ENCODE measurements around the gene COL6A2.

Gene COL6A2

GRCh38 chr21:46114963-46115362, 17.1 kb downstream of the COL6A2 start:
- no peak for DNase-seq (ENCODE audit: low read depth)

DNA sequence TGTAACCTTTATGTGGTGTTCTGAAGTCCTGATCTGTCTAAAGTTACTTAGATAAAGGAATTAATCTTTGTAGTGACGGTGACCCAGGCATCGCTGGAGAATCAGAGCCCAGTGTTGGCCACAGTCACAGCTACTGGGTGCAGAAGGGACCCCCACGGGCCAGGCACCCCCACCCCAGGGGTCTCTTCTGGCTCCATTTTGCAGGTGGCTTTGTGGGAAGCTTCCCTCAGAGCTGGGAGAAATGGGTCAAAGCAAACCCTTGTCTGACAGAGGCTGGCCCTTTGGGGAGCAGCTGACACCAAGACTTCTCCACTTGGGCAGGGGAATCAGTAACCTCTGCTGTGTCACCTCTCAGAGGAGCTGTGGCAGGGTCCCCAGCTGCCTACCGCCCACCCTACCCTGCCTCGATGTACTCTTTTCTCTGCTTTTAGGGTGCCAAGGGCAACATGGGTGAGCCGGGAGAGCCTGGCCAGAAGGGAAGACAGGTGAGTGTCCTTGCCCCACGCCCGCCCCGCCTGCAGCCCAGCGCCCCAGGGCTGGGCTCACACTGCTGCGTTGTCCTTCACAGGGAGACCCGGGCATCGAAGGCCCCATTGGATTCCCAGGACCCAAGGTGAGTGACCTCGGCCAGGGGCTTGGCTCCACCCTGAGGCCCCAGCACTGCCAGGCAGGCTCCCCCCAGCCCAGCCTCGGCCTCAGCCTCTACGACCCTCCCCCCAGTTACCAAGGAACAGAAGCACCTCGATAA, 17.7 kb downstream of the COL6A2 start:
- no peak for DNase-seq (ENCODE audit: low read depth)

DNA sequence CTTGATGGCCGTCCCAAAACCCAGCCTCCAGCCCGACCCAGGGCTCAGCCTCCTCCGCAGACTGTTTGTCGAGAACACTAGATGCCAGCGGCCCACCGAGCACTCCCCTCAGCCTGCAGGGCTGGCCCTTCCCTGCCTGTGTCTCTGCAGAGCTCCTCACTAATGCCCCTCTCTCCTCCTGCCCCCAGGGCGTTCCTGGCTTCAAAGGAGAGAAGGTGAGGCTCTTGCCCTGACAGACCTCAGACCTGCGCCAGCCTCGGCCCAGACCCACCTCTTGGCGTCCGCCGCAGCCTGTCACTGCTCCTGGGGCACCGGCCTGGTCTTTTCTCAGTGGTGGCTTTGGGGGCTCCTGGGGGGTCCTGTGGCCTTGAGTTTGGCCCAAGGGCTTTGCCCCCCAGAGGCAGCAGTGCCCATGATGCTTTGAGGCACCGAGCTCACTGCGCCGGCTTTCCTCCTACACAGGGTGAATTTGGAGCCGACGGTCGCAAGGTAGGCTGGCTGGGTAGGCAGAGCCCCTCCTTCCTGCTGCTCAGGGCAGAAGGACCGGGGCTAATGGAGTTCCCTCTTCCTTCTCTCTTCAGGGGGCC, 18.4 kb downstream of the COL6A2 start:
- no peak for DNase-seq (ENCODE audit: low read depth)

GRCh38 chr21:46116776-46117585, 19.1 kb downstream of the COL6A2 start:
- no peak for DNase-seq (ENCODE audit: low read depth)

- no peak for DNase-seq (ENCODE audit: low read depth)
Measured at GRCh38 chr21:46117586-46118315, 19.8 kb downstream of the COL6A2 start.

- DNase-seq (ENCODE audit: low read depth), result no peak
Measured at GRCh38 chr21:46118316-46119143, 20.6 kb downstream of the COL6A2 start.

GRCh38 chr21:46119144-46119636, 21.3 kb downstream of the COL6A2 start:
- DNase-seq (ENCODE audit: low read depth), result no peak

DNA sequence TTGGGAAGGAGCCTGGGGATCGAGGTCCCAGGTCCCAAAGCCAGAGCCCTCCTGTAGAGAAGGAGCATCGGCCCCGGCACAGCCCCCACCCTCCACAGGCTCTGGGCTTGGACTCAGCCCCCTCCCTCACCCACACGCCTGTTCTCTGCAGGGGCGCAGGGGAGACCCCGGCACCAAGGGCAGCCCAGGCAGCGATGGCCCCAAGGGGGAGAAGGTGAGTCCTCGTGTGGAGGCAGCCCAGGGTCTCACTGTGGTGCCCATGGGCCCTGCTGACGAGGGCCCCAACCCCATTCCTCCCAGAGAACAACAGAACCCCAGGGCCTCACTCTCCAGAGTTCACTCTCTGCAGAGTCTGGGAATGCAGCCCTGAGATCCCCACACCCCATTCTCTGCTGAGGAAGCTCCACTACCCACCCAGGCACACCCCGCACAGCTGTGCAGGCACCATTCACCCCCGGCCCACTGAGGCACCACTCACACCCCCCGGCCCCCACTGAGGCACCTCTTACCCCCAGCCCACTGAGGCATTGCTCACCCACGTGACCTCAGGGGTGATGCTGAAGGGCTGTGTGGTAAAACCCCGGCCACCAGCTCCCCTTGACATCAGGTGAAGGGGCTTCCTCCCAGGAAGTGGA, 21.8 kb downstream of the COL6A2 start:
- no peak for DNase-seq (ENCODE audit: low read depth)

DNA sequence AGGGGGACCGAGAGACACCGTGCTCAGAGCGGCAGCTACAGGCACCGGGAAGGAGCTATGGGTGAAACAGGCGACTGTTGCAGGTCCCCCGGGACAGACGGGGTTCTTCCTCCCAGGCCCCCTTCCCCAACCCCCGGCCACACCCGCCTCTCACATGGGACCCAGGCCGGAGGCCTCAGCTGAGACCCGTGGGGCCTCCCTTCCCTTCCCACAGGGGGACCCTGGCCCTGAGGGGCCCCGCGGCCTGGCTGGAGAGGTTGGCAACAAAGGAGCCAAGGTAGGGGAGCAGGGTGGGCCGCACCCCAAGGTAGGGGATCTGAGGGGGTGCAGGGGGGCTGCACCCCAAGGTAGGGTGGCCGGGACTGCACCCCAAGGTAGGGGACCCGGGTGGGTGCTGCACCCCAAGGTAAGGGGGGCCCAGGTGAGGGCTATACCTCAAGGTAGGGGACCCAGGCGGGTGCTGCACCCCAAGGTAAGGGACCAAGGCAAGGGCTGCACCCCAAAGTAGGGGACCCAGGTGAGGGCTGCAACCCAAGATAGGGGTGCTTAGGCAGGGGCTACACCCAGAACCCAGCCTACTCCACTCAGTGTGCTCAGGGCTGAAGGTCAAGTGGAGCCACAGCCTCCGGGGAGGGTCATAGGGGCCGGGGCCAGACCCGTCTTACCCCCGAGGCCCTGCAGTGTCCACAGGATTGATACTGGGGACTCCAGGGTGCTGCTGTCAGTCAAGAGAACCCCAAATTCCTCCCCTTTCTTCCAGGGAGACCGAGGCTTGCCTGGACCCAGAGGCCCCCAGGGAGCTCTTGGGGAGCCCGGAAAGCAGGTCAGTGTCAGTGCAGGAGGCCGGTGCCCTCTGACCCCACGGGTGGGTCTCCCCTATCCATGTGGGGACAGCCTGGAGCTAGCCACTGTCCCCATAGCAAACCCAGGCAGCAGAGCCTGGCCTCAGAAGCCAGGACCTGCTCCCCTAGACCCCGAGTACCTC, 22.7 kb downstream of the COL6A2 start:
- DNase-seq (ENCODE audit: low read depth), result no peak

DNA sequence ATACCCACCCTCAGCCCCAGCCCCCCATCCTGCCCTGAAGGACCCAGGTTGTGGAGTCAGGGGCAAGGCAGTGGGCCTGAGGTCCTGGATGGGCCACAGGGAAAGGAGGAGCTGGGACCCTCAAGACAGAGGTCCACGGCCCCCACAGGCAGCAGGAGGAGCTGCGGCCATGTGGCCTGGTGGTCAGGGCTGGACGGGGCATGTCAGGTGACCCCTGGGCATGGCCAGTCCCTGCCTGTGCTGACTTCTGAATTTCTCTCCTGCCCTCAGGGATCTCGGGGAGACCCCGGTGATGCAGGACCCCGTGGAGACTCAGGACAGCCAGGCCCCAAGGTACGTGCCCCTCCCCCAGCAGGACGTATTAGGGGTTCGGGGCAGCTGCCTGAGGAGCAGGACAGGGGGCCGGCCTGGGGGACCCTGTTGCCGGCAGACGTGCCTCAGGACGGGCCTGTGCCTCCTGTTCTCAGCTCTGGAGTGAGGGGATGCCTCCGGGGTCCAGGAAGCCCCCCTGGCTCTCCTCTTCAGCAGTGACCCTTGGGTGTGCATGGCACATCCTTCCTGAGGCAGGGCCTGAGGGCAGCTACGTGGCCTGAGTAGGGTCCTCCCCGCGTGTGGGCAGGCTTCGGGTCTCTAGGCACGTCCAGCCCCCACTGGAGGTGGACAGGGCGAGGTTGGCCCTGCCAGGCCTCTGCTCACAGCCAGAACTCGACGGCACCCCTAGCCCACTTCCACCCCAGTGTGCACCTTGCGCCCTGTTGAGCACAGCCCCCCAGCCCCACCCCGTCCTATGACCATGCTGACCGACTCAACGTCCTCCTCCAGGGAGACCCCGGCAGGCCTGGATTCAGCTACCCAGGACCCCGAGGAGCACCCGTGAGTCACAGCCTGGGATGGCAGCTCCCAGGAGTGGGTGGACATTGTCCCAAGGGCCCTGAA, 23.6 kb downstream of the COL6A2 start:
- DNase-seq (ENCODE audit: low read depth), result no peak

GRCh38 chr21:46122237-46122671, 24.3 kb downstream of the COL6A2 start:
- DNase-seq (ENCODE audit: low read depth), result no peak

DNA sequence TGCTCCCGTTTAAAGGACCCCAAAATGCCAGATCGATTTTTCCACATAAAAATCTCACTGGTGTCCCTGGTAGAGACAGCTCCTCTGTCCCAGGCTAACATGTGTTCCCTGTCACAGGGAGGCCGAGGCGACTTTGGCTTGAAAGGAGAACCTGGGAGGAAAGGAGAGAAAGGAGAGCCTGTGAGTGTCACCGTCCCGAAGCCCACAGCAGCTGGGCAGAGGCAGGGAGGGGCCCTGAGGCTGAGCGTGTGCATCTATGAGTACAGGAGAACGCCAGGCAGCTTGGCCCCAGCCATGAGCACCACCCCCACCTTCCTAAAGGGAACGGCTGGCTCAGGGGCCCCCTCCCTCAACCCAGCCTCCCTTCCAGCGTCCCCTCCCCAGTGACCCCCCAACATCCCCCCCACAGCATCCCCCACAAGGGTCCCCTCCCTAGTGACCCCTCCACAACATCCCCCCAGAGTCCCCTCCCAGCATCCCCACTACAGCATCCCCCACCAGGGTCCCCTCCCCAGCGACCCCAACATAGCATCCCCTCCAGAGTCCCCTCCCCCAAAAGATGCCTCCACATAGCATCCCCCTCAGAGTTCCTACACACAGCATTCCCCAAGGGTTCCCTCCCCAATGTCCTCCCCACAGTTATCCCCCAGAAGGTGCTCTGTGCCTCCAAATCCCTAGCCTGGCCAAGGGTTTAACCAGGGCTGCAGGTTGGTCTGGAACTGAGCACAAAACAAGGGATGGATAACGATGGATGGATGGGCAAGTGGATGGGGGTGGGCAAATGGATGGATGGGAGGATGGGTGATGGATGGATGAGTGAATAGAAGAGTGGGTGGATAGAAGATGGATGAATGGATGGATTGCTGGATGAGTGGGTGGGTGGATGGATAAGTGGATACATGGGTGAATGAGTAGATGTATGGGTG, 25.1 kb downstream of the COL6A2 start:
- no peak for DNase-seq (ENCODE audit: low read depth)

DNA sequence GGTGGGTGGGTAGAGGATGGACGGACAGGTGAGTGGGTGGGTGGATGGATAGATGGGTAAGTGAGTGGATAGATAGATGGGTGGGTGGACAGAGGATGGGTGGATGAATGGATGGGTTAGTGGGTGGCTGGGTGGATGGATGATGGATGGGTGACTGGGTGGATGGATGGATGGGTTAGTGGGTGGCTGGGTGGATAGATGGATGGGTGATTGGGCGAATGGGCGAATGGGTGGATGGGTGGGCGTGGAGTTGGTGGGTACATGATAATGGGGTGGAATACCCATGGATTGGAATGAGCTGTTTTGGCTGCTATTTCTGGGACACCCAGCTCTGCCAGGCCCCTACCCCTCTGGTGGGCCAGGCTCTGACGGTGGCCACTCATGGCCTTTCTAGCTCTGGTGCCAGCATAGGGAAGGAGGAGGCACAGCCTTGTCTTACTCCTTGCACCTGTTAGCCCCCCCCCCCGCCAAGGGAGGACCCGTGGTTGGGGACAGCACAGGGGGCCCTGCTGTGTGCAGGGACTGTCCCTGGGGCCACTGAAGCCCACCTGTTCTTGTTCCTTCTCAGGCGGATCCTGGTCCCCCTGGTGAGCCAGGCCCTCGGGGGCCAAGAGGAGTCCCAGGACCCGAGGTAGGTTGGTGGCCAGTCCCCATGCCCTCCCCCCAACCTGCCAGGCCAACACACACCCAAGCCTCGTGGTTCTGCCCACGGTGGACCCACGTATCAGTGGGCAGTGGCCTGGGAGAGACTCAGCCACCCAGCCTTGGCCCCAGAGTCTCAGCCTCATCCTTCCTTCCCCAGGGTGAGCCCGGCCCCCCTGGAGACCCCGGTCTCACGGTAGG, 26.4 kb downstream of the COL6A2 start:
- DNase-seq (ENCODE audit: low read depth), result no peak

DNA sequence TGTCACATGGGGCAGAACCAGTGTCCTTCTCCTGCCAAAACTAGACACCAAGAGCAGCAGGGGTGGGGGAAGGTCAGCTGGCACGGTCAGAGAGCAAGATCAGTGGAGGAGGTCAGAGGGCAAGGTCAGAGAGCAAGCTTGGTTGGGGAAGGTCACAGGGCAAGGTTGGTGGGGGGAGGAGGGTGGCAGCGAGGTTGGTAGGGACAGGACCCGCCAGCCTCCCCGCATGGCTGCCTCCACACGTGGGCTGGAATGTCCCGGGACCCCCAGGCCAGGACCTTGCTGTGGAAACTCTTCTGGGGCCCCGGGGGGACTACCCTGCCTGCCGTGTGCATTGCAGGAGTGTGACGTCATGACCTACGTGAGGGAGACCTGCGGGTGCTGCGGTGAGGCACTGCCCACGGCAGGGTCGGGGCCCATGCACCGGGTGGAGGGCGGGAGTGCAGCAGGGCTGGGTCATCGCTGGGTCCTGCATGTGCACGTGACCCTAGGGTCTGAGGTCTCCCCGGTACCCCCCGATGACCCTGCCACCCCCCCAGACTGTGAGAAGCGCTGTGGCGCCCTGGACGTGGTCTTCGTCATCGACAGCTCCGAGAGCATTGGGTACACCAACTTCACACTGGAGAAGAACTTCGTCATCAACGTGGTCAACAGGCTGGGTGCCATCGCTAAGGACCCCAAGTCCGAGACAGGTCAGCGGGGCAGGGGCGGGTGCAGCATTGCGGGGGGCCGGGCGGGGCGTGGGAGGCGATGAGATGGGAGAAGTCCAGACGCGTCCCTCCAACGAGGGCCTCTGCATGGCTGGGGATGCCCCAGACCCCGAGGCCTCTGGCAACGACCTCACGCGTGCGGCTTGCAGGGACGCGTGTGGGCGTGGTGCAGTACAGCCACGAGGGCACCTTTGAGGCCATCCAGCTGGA, 27.3 kb downstream of the COL6A2 start:
- no peak for DNase-seq (ENCODE audit: low read depth)

- no peak for DNase-seq (ENCODE audit: low read depth)
Measured at GRCh38 chr21:46125846-46126301, 28.0 kb downstream of the COL6A2 start.
